HCT116 (cell line): ENCODE measurements around the gene C2. TPM values are rescaled to one million over a fixed set of nuclear protein-coding genes. Genes with fewer than 3 reads are reported as not detected.

ENCODE experiments used
- ATAC-seq: fragments of 200-7000 bp; cut with Tn5 transposase; 2 replicates; pipeline ENCODE4 v1.9.1; 2020; ENCODE audit warnings: mild to moderate bottlenecking, moderate library complexity
- BruUV-seq: library from RNA; stranded (reverse); fragments of 400-500 nt; replicated peaks from 2 replicates; lab custom pipeline; 2021; lab: Mats Ljungman, UMichigan
- CTCF ChIA-PET: fragments of 300-600 bp; sonication (Branson Sonifier 250); formaldehyde crosslinking; loops from one replicate; lab custom pipeline; 2021; ENCODE audit warnings: antibody characterized with exemption; lab: Charles Lee
- POLR2A ChIA-PET: fragments of 300-600, 350-600 bp; sonication (Branson Sonifier 250); formaldehyde crosslinking; loops from one replicate; lab custom pipeline; 2021; ENCODE audit warnings: antibody characterized with exemption; lab: Charles Lee
- RAD21 ChIA-PET, 2 experiments: fragments of 300-600 bp; sonication (Branson Sonifier 250); formaldehyde crosslinking; loops; one replicate each; lab custom pipeline; 2023; ENCODE audit warnings: low total read pairs in 2 of 2; ENCODE audit not compliant: uncharacterized antibody in 2 of 2, unreplicated experiment in 2 of 2, low non-redundant PET in 1 of 2; lab: Charles Lee
- DNase-seq: peaks from one replicate; pipeline ENCODE4 v3.0.0-alpha.2; 2010; ENCODE audit warnings: low read depth, low spot score
- H2AFZ ChIP-seq: fragments of 200-600 bp; shearing (Covaris generic), sonication (generic); 2 replicates; pipeline ENCODE4 v1.6.1; 2017; ENCODE audit warnings: low read depth, mixed run types, mixed read lengths, antibody characterized with exemption, low read length; ENCODE audit not compliant: poor library complexity, severe bottlenecking
- H3K27ac ChIP-seq: 2 replicates; pipeline ENCODE4 v1.5.1; 2012; ENCODE audit warnings: low read depth, low read length
- H3K27me3 ChIP-seq: fragments of 200-600 bp; sonication (generic); 2 replicates; pipeline ENCODE4 v1.6.1; 2016; ENCODE audit warnings: mixed run types, low read length, mixed read lengths; ENCODE audit not compliant: insufficient read depth
- H3K36me3 ChIP-seq, 2 experiments: fragments of 200-500 bp in 1 of 2; fragments of 200-600 bp in 1 of 2; sonication (Bioruptor generic) in 1 of 2; sonication (generic) in 1 of 2; 2 replicates each; pipeline versions ENCODE4 v1.5.1 to v1.6.1; 2014 to 2016; ENCODE audit warnings: low read length in 2 of 2, inconsistent platforms in 1 of 2, mixed read lengths in 1 of 2, mixed run types in 1 of 2; ENCODE audit not compliant: insufficient read depth in 2 of 2, control insufficient read depth in 1 of 2
- H3K4me1 ChIP-seq, 2 experiments: fragments of 200-600 bp in 1 of 2; sonication (generic) in 1 of 2; 2 replicates each; pipeline versions ENCODE4 v1.5.1 to v1.6.1; 2012 to 2017; ENCODE audit warnings: low read length in 2 of 2, inconsistent platforms in 1 of 2, mild to moderate bottlenecking in 1 of 2, mixed read lengths in 1 of 2, mixed run types in 1 of 2, moderate library complexity in 1 of 2; ENCODE audit not compliant: insufficient read depth in 2 of 2, control insufficient read depth in 1 of 2
- H3K4me2 ChIP-seq: fragments of 200-600 bp; sonication (generic); 2 replicates; pipeline ENCODE4 v1.6.1; 2017; ENCODE audit warnings: mixed run types, low read length, mixed read lengths
- H3K4me3 ChIP-seq, 2 experiments: fragments of 200-600 bp in 1 of 2; sonication (generic) in 1 of 2; replicated peaks in 1 of 2; 2 replicates each; pipeline ENCODE4 v1.5.1; 2011 to 2016; ENCODE audit warnings: low read length in 2 of 2, control low read depth in 1 of 2, low read depth in 1 of 2, mild to moderate bottlenecking in 1 of 2, mixed read lengths in 1 of 2, mixed run types in 1 of 2
- H3K79me2 ChIP-seq: fragments of 200-600 bp; sonication (generic); 2 replicates; pipeline ENCODE4 v1.6.1; 2017; ENCODE audit warnings: mild to moderate bottlenecking, mixed run types, low read length, moderate library complexity, mixed read lengths; ENCODE audit not compliant: insufficient read depth
- H3K9ac ChIP-seq: fragments of 200-600 bp; sonication (generic); 2 replicates; pipeline ENCODE4 v1.6.1; 2016; ENCODE audit warnings: low read length, mixed read lengths
- H3K9me2 ChIP-seq: fragments of 200-600 bp; sonication (generic), shearing (Covaris generic); 2 replicates; pipeline ENCODE4 v1.6.1; 2017; ENCODE audit warnings: mixed run types, mild to moderate bottlenecking, moderate library complexity; ENCODE audit not compliant: insufficient read depth
- H3K9me3 ChIP-seq, 2 experiments: fragments of 200-500 bp in 1 of 2; fragments of 200-600 bp in 1 of 2; sonication (Bioruptor generic) in 1 of 2; sonication (generic) in 1 of 2; 2 replicates each; pipeline ENCODE4 v1.6.1; 2014 to 2017; ENCODE audit warnings: low read length in 2 of 2, mixed read lengths in 2 of 2, inconsistent platforms in 1 of 2, low read depth in 1 of 2, mild to moderate bottlenecking in 1 of 2, mixed run types in 1 of 2, moderate library complexity in 1 of 2; ENCODE audit not compliant: control insufficient read depth in 1 of 2, insufficient read depth in 1 of 2
- H4K20me1 ChIP-seq: fragments of 200-600 bp; sonication (generic), shearing (Covaris generic); 2 replicates; pipeline ENCODE4 v1.6.1; 2017; ENCODE audit warnings: mixed run types, mild to moderate bottlenecking, moderate library complexity; ENCODE audit not compliant: insufficient read depth
- CEBPB ChIP-seq: IDR thresholded peaks from 2 replicates; pipeline ENCODE4 v1.6.1; 2012; ENCODE audit warnings: low read depth
- EGR1 ChIP-seq: IDR thresholded peaks from 2 replicates; pipeline ENCODE4 v1.6.1; 2012; ENCODE audit warnings: low read depth
- EZH2 ChIP-seq: fragments of 200-600 bp; sonication (generic); IDR thresholded peaks from 2 replicates; pipeline ENCODE4 v1.6.1; 2017; ENCODE audit warnings: antibody characterized with exemption, mixed run types
- EZH2phosphoT487 ChIP-seq: fragments of 200-600 bp; IDR thresholded peaks from 2 replicates; pipeline ENCODE4 v1.6.1; 2018; ENCODE audit warnings: antibody characterized with exemption, borderline replicate concordance
- FOSL1 ChIP-seq: IDR thresholded peaks from 2 replicates; pipeline ENCODE4 v1.6.1; 2012; ENCODE audit warnings: low read depth
- JUND ChIP-seq: IDR thresholded peaks from 2 replicates; pipeline ENCODE4 v1.6.1; 2012
- POLR2A ChIP-seq: IDR thresholded peaks from 2 replicates; pipeline ENCODE4 v1.7.0; 2011; ENCODE audit warnings: borderline replicate concordance; ENCODE audit not compliant: insufficient read depth, insufficient read length; ENCODE audit errors: extremely low read depth
- RAD21 ChIP-seq: IDR thresholded peaks from 2 replicates; pipeline ENCODE4 v1.6.1; 2012; ENCODE audit warnings: low read depth, mild to moderate bottlenecking
- SRF ChIP-seq: IDR thresholded peaks from 2 replicates; pipeline ENCODE4 v1.6.1; 2012; ENCODE audit warnings: low read depth
- TCF7L2 ChIP-seq: IDR thresholded peaks from 2 replicates; pipeline ENCODE4 v1.7.0; 2011; ENCODE audit warnings: borderline replicate concordance, inconsistent platforms; ENCODE audit not compliant: insufficient read depth, insufficient read length; ENCODE audit errors: extremely low read depth
- ZFX ChIP-seq: fragments of 450-650 bp; IDR thresholded peaks from 2 replicates; pipeline ENCODE4 v1.6.1; 2017
- intact Hi-C: fragments of 100-400 bp; cut with micrococcal nuclease; formaldehyde crosslinking; loops from 2 replicates; pipeline ENCODE4 v1.10.0; 2022
- total RNA-seq: library from RNA; stranded (reverse); gene quantifications from one replicate; pipeline ENCODE4 v1.2.1, GENCODE V29; 2021; ENCODE audit not compliant: unreplicated experiment
- TF ChIP-seq, protein P1 (sequence below), 3 experiments: fragments of 200-600 bp in 1 of 3; sonication (generic) in 1 of 3; IDR thresholded peaks in 2 of 3; conservative IDR thresholded peaks in 1 of 3; 2 replicates each; pipeline ENCODE4 v1.5.1; 2012 to 2017; ENCODE audit warnings: low read depth in 2 of 3, low read length in 2 of 3, antibody characterized with exemption in 1 of 3, borderline replicate concordance in 1 of 3, control low read depth in 1 of 3, mild to moderate bottlenecking in 1 of 3, mixed read lengths in 1 of 3, mixed run types in 1 of 3, moderate library complexity in 1 of 3; ENCODE audit not compliant: insufficient read depth in 1 of 3
- TF ChIP-seq, protein P2 (sequence below): IDR thresholded peaks from 2 replicates; pipeline ENCODE4 v1.6.1; 2012
- TF ChIP-seq, protein P3 (sequence below): IDR thresholded peaks from 2 replicates; pipeline ENCODE4 v1.6.1; 2012

Gene C2
- total RNA-seq, 1 experiment from 2014 or later: 3.1 TPM

DNA sequence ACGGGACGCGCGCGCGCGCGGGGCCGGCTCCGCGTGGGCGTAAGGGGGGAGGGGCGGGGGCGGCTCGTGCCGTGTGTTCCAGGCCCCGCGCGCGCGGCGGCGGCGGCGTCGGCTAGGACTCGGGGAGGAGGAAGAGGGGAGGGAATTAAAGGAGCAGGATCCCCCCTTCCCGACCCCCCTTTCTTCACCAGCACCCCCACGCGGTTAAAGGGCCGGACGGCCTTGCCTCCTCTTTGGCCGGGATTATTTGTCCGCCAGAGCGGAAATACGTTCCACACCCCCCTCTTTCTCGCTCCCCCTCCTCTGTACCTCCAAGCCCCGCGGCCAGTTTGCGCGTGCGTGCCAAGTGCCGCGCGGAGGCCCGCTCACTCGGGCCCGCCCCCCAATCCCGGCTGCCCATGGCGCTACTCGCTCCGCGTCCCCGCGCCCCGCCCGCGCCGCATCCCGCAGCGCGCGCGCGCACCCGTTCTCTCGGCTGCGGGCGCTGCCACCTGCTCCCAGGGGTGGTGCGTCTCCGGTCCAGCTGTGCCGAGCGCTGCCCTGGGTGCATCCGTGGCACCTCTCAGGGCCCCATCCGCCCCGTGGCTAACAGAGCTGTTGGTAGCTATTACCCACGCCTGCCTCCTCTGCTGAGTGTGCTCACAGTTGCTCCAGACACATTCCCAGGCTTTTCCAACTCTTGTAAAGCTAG lies 25.4 kb upstream of the C2 start, which contains the start of gene ZBTB12 (continued):
- TF ChIP-seq, protein P1, sequence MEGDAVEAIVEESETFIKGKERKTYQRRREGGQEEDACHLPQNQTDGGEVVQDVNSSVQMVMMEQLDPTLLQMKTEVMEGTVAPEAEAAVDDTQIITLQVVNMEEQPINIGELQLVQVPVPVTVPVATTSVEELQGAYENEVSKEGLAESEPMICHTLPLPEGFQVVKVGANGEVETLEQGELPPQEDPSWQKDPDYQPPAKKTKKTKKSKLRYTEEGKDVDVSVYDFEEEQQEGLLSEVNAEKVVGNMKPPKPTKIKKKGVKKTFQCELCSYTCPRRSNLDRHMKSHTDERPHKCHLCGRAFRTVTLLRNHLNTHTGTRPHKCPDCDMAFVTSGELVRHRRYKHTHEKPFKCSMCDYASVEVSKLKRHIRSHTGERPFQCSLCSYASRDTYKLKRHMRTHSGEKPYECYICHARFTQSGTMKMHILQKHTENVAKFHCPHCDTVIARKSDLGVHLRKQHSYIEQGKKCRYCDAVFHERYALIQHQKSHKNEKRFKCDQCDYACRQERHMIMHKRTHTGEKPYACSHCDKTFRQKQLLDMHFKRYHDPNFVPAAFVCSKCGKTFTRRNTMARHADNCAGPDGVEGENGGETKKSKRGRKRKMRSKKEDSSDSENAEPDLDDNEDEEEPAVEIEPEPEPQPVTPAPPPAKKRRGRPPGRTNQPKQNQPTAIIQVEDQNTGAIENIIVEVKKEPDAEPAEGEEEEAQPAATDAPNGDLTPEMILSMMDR (IDR thresholded peaks at IDR 0.05 in 2 of 3, conservative IDR thresholded peaks at IDR 0.05 in 1 of 3; ENCODE audit: borderline replicate concordance in 1 of 3, insufficient read depth in 1 of 3, low read depth in 2 of 3, low read length in 2 of 3): no peak
- TF ChIP-seq POLR2A: no peak
- no peak for TF ChIP-seq FOSL1

DNA sequence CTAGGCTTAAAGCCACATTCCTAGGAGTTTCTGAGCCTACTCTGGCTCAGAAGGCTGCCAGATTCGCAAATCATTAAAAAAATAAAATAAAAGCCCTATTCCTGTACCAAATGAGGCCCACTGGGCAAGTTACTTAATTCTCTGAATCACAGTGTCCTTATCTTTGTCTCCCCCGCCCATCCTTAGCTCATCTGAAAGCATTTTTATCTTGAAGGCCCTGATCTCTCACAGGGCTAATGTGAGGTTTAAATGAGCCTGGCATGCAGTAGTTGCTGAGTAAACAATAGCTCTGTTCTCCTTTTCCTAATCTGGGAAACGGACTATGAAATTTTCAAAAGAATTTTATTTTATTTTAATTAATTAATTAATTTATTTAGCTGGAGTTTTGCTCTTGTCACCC lies 23.6 kb upstream of the C2 start:
- Histone ChIP-seq H3K27ac (no peak overlapping the region), H3K36me3 (no peaks in the 10 kb centered on the region), H4K20me1 (no peaks in the 10 kb centered on the region), H3K9me3 (no peaks in the 10 kb centered on the region), H2AFZ (no peak overlapping the region), H3K4me1 (peaks cover 18 to 44% of the 10 kb centered on the region in 2 experiments), H3K4me3 (no peak overlapping the region), H3K79me2 (no peaks in the 10 kb centered on the region; the same call in 1 of the 2 replicates), H3K9me2 (no peaks in the 10 kb centered on the region), H3K27me3 (no peaks in the 10 kb centered on the region), H3K4me2 (no peak overlapping the region), H3K9ac (no peak overlapping the region)
- ChIA-PET CTCF (no interaction called here), POLR2A (no interaction called here), RAD21 (no interaction called here)
- no TSS peak for BruUV-seq
- intact Hi-C loops: loop anchor here (2.0 kb wide), 1 partner anchor 49 kb away; no protein-coding TSS in a partner anchor
- DNase-seq: no peak
- TF ChIP-seq JUND (no peak), TCF7L2 (no peak), RAD21 (no peak), EGR1 (no peak), FOSL1 (no peak), CEBPB (no peak), ZFX (no peak), EZH2phosphoT487 (no peak), EZH2 (no peak), SRF (no peak)
- TF ChIP-seq, protein P2, sequence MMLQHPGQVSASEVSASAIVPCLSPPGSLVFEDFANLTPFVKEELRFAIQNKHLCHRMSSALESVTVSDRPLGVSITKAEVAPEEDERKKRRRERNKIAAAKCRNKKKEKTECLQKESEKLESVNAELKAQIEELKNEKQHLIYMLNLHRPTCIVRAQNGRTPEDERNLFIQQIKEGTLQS: no peak
- TF ChIP-seq, protein P3, sequence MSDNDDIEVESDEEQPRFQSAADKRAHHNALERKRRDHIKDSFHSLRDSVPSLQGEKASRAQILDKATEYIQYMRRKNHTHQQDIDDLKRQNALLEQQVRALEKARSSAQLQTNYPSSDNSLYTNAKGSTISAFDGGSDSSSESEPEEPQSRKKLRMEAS: no peak
- TF ChIP-seq, protein P1 (IDR thresholded peaks at IDR 0.05 in 2 of 3, conservative IDR thresholded peaks at IDR 0.05 in 1 of 3; ENCODE audit: borderline replicate concordance in 1 of 3, insufficient read depth in 1 of 3, low read depth in 2 of 3, low read length in 2 of 3): no peak
- ATAC-seq: no peak
